GDM1 (cell line): ENCODE results near the gene NFE2L1.
A peak's percentile ranks its signal among the peaks of the same experiment; 100 is the strongest.
"Not testable (repeated sequence)": the region's sequence is repeated elsewhere in the genome, so short reads cannot be mapped to it uniquely, and the experiment has no call there.

Experiments
- DNase-seq: peaks from one replicate; lab custom pipeline; 2025; lab: John Stamatoyannopoulos, UW

Gene NFE2L1, protein sequence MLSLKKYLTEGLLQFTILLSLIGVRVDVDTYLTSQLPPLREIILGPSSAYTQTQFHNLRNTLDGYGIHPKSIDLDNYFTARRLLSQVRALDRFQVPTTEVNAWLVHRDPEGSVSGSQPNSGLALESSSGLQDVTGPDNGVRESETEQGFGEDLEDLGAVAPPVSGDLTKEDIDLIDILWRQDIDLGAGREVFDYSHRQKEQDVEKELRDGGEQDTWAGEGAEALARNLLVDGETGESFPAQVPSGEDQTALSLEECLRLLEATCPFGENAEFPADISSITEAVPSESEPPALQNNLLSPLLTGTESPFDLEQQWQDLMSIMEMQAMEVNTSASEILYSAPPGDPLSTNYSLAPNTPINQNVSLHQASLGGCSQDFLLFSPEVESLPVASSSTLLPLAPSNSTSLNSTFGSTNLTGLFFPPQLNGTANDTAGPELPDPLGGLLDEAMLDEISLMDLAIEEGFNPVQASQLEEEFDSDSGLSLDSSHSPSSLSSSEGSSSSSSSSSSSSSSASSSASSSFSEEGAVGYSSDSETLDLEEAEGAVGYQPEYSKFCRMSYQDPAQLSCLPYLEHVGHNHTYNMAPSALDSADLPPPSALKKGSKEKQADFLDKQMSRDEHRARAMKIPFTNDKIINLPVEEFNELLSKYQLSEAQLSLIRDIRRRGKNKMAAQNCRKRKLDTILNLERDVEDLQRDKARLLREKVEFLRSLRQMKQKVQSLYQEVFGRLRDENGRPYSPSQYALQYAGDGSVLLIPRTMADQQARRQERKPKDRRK

DNA sequence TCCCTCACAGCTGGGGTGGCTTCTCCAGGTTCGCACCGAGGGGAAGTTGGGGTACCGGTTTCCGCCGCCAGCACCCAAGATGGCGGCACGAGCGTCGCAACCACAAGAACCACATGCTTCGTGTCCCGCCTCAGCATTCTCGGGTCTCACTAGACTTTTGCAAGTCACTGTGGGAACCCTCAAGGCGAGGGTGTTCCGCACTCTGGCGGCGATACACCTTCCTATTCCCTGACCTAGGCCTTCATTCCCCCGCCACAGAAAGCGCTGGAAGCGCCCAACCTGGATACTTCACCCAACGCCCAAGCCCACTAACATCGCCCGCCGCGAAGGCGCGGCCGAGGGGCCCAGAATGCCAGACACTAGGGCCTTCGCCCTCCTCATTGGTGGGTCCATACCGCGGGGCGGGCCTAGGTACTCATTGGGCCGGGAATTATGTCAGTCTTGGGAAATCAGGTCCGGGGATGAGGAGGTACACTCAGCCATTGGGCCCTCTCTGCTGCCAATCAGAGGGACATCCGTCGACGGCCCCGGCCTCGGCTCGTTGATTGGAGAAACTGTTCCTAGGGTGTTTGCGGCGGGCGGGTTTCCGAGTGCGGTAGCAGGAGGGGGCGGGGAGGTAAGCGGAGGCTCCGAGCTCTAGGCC is at the start of gene NFE2L1:
Gene NFE2L1 (plus strand): TSS at position 619 of the 643 bp plus-strand sequence. CDS start 2,760 bp downstream, outside the sequence.
- peak; percentile 99 for DNase-seq

- no peak for DNase-seq
Observed at GRCh38 chr17:47999582-47999981, 48.6 kb upstream of the NFE2L1 start.

DNA sequence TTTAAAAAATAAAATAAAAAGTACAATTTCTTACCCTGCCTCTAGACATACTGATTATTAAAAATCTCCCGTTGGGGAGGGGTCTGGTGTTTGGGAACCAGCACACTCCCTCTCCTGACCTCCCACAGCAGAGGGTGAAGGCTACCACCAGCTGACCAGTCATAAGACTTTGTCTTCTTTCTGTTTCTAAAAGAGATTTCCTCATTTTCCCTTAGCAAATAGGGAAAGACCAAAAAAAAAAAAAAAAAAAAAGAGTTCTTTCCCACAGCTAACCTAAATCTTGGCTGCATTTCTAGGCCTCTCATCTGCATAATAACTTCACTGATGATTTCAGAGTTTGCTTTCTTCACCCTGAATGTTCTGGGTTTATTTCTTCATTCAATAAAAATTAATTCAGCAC is 47.0 kb upstream of the NFE2L1 start:
- no peak for DNase-seq

DNA sequence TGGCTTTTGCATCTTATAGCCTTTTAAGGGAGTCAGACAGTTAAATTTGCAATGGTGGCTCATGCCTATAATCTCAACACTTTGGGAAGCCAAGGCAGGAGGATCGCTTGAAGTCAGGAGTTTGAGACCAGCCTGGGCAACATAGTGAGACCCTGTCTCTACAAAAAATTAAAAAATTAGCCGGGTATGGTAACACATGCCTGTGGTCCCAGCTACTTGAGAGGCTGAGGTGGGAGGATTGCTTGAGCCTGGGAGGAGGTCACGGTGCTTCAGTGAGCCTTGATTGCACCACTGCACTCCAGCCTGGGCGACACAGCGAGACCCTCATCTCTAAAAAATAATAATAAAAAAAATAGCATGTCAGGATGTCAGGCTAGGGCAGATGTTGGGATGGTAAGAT is 46.5 kb upstream of the NFE2L1 start:
- not testable (repeated sequence) for DNase-seq

DNA sequence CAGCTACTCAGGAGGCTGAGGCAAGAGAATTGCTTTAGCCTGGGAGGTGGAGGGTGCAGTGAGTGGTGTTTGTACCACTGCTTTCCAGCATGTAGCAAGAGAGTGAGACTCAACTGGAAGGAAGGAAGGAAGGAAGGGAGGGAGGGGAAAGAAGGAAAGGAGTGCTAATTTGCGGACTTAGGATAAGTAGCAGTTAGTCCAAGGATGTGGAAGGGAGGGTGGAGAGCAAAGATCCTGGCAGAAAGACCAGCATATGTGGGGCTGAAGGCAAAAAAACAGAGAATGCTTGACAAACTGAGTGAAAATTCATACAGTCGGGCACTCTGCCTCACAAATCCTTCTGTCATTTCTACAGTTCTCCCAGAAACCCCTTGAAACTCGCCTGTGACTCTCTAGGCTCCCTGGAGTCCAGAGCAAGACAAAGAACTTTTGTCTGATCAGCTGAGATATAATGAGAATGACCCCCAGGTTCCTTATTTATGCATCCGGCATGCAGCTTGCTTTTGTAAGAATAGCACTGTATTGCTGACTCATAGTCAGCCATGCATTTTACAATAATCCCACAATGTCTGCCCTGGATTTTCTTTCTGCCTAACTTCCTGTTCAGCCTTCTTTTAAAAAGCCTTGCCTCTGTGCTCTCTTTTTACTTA is 45.8 kb upstream of the NFE2L1 start:
- peak; percentile 60 for DNase-seq

DNA sequence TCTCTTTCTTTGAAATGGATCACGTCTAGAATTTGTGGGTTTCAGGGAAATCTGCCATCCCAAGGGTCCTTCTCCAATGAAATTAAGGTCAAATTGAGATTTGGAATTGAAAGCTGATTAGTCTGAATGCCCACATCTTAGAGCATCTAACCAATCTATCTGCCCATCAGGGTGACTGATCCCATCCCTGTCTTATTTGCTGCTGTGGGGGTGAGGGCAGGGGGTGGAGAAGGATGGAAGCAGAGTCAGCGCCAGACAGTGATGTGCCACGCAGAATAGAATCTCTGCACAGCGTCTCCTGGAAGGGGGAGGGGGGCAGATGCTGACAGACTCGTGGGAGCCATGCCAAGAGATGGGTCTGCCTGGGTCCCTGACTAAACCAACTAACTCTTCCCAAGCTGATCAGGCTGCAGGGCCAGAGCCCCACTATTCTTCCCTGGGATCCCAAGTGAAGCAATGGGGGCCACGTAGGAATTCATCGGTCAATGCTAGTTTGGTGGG is 45.2 kb upstream of the NFE2L1 start:
- DNase-seq, result no peak

- DNase-seq, result no peak
Observed at GRCh38 chr17:48003417-48004151, 44.6 kb upstream of the NFE2L1 start.

DNA sequence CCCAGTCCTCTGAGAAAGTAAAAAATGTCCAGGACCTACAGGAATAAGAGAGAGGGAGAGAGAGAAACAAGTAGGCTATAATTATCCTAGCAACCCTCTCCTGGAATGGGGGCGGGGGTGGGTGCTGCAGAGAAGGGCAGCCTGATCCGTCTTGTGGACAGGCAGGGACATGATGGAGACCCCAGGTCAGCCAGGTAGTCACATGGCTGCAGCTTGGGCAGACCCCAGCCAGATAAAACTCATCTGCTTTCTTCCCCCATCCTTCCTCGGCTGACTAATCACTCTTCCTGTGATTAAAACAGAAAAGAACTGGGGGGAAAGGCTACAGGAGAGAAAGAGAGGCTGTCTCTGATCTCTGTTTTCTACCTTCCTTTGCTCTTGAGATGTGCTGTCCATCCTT is 43.2 kb upstream of the NFE2L1 start:
- DNase-seq, result no peak

DNA sequence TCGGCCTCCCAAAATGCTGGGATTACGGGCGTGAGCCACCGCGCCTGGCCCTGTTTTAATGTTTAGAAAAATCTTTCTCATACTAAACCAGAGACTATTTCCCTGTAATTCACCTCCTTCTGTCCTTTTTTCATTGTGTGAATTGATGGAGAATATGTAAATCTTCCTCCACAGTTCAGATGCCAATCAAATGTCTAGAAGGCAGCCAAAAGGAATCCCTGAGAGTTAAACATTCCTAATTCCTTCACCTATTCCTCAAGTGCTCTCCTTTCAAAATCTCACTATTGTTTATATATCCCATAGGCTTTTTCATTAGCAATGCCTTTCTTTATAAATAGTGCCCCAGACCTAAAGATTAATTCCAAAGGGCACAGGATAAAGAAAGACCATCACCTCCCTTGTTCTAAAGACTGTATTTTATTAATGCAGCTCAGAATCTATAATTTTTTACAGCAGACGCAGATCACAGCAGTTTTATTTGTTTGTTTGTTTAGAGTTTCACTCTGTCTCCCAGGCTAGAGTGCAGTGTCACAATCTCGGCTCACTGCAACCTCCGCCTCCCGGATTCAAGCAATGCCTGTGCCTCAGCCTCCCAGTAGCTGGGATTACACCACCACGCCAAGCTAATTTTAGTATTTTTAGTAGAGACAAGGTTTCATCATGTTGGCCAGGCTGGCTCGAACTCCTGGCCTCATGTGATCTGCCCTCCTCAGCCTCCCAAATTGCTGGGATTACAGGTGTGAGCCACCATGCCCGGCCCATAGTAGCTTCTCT is 41.0 kb upstream of the NFE2L1 start:
- DNase-seq, result no peak

GRCh38 chr17:48010193-48010592 is 38.0 kb upstream of the NFE2L1 start:
- no peak for DNase-seq

- no peak for DNase-seq
Observed at GRCh38 chr17:48011405-48012150, 36.6 kb upstream of the NFE2L1 start.

DNA sequence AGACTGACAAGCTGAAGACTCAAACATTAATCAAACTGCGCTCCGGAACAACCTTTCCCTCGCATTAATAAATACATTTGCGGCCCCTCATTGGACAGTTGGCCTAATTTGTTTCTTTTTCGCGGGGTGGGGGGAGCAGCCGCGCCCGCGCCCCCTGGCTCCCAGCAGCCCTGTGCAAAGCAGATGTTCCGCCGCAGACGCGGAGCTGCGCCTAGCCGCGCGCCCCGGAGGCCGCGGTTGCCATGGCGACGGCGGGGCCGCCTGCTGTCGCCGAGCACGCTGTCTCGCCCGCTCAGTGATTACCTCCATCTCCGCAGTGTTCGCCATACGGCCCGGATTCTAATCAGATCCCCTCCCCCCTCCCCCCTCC is 36.0 kb upstream of the NFE2L1 start:
- DNase-seq, result no peak

DNA sequence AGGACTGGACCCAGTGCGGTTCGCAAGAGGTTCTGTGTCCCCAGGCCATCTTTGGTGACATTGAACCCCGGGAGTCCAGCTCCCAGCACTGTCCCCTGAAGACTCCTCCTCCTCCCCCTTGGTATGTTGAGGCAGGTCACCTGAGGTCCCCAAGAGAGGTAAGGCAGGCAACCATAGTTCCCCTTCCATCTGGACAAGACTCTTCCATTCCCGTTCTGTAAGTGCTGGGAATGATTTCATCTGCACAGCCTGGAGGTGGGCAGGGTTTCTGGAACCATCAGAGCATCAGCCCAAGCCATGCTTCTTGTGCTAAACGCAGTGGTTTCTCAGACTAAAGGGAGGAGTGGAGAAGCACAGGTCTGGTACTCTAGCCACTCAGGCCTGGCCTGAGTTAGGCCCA is 35.5 kb upstream of the NFE2L1 start:
- DNase-seq, result no peak

DNA sequence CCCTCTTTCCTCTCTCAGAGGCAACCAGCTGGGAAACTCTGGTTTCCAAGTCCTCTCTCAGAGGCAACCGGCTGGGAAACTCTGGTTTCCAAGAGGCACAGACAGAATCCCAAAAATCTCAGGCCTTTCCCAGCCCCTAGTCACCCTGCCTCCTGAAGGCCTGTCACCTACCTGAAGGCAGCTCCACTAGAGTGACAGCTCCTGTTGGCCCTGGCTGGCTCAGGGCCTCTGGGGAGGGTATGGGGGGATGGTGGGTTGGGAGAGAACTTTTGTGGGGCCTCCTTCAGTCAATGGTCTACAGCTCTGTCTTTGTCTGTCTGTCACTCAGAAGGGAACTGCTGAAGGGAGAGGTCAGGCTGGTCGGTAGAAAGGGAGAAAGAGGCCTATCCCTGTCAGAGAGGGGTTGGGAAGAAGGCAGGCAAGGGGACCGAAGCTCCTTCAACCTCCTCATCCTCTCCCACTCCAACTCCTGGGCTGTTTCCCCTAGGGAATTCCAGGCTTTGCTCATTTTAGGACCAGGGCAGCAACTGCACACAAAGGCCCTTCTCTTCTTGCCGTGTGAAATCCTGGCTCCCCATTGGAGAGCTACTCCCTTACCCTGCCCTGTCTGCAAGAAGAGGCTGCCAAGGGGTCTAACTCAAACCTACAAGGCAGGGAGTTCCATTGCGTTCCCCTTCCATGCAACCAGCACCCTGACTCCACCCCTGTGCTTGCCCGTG is 34.1 kb upstream of the NFE2L1 start:
- DNase-seq, result no peak

GRCh38 chr17:48014595-48015111 is 33.5 kb upstream of the NFE2L1 start:
- DNase-seq, result no peak

GRCh38 chr17:48016112-48016511 is 32.0 kb upstream of the NFE2L1 start:
- DNase-seq, result no peak

GRCh38 chr17:48017817-48018158 is 30.4 kb upstream of the NFE2L1 start:
- DNase-seq, result not testable (repeated sequence)

DNA sequence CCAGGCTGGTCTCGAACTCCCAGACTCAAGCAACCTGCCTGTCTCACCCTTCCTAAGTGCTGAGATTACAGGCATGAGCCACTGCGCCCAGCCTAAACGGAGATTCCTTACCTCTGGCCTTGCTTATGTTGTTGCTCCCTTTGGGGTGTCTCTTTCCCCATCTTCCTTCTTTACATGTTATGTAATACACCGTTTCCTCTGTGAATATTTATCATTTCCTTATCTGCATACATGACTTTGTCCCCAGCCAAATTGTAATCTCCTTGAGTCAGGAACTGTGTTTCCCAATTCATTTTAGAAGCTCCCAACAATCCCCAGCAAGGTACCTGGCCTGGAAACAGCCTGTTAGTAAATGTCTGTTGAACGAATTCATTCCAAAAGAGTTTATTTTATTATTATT is 26.2 kb upstream of the NFE2L1 start:
- DNase-seq, result no peak

GRCh38 chr17:48022901-48023300 is 25.3 kb upstream of the NFE2L1 start:
- no peak for DNase-seq
